ENCODE data around the gene SLC30A7. TPM values are rescaled to one million over a fixed set of nuclear protein-coding genes. Genes with fewer than 3 reads are reported as not detected.

The SLC30A7 gene
- total RNA-seq, 2 donors from 2014 or later = 32.8 to 39.2 TPM

- DNase-seq = no peak
- H3K36me3 ChIP-seq = no peaks in the 10 kb centered on the region
- no peak overlapping the region for H3K27ac ChIP-seq
- no peak overlapping the region for H3K9ac ChIP-seq (ENCODE audit: low read depth in 2 of 2, low read length in 2 of 2)
- peak; percentile 61 for TF ChIP-seq CTCF (IDR thresholded peaks at IDR 0.05)
- intact Hi-C loops (cut with DNase I) = loop anchor here (2.0 to 5.0 kb wide), 3 partner anchors 262 to 1061 kb away; no protein-coding TSS in a partner anchor
- no peaks in the 10 kb centered on the region for H3K4me1 ChIP-seq
- no peak overlapping the region for H3K4me3 ChIP-seq
- H3K9me3 ChIP-seq = no peaks in the 10 kb centered on the region
- no peaks in the 10 kb centered on the region for H3K27me3 ChIP-seq
Observed at GRCh38 chr1:100868364-100868995, 27.4 kb upstream of the SLC30A7 start.

- intact Hi-C loops (cut with DNase I) = loop anchor here (2.0 to 5.0 kb wide), 3 partner anchors 263 to 1063 kb away; no protein-coding TSS in a partner anchor
- no peak for TF ChIP-seq CTCF (IDR thresholded peaks at IDR 0.05)
- H3K4me1 ChIP-seq = no peaks in the 10 kb centered on the region
- H3K9me3 ChIP-seq = no peaks in the 10 kb centered on the region
- no peak for DNase-seq
- no peak overlapping the region for H3K9ac ChIP-seq (ENCODE audit: low read depth in 2 of 2, low read length in 2 of 2)
- no peak overlapping the region for H3K4me3 ChIP-seq
- H3K27ac ChIP-seq = no peak overlapping the region
- no peaks in the 10 kb centered on the region for H3K36me3 ChIP-seq
- H3K27me3 ChIP-seq = no peaks in the 10 kb centered on the region
Observed at GRCh38 chr1:100869996-100870395, 25.9 kb upstream of the SLC30A7 start.

GRCh38 chr1:100874433-100874832 lies 21.5 kb upstream of the SLC30A7 start:
- H3K27ac ChIP-seq = no peak overlapping the region
- DNase-seq = no peak
- intact Hi-C loops (cut with DNase I) = no loop called here
- H3K9me3 ChIP-seq = no peaks in the 10 kb centered on the region
- no peak for TF ChIP-seq CTCF (IDR thresholded peaks at IDR 0.05)
- no peaks in the 10 kb centered on the region for H3K36me3 ChIP-seq
- no peak overlapping the region for H3K9ac ChIP-seq (ENCODE audit: low read depth in 2 of 2, low read length in 2 of 2)
- no peaks in the 10 kb centered on the region for H3K27me3 ChIP-seq
- no peak overlapping the region for H3K4me3 ChIP-seq
- H3K4me1 ChIP-seq = no peaks in the 10 kb centered on the region

GRCh38 chr1:100875228-100875627 lies 20.7 kb upstream of the SLC30A7 start:
- Histone ChIP-seq H3K36me3 (no peaks in the 10 kb centered on the region), H3K9ac (ENCODE audit: low read depth in 2 of 2, low read length in 2 of 2) (no peak overlapping the region), H3K4me1 (no peaks in the 10 kb centered on the region), H3K27me3 (no peaks in the 10 kb centered on the region), H3K9me3 (no peaks in the 10 kb centered on the region), H3K27ac (no peak overlapping the region), H3K4me3 (no peak overlapping the region)
- intact Hi-C loops (cut with DNase I) = no loop called here
- no peak for DNase-seq
- no peak for TF ChIP-seq CTCF (IDR thresholded peaks at IDR 0.05)

- Histone ChIP-seq H3K36me3 (no peaks in the 10 kb centered on the region), H3K27me3 (no peaks in the 10 kb centered on the region), H3K4me3 (no peak overlapping the region), H3K27ac (no peak overlapping the region), H3K9me3 (no peaks in the 10 kb centered on the region), H3K9ac (ENCODE audit: low read depth in 2 of 2, low read length in 2 of 2) (no peak overlapping the region), H3K4me1 (no peaks in the 10 kb centered on the region)
- no peak for DNase-seq
- no peak for TF ChIP-seq CTCF (IDR thresholded peaks at IDR 0.05)
- intact Hi-C loops (cut with DNase I) = no loop called here
Observed at GRCh38 chr1:100876291-100876690, 19.6 kb upstream of the SLC30A7 start.
